ENCODE data around the gene TMPRSS12.
"Not testable (repeated sequence)": the region's sequence is repeated elsewhere in the genome, so short reads cannot be mapped to it uniquely, and the experiment has no call there.

The TMPRSS12 gene

GRCh38 chr12:50928392-50928791 lies 85.7 kb downstream of the TMPRSS12 start:
- TF ChIP-seq ZFX (IDR thresholded peaks at IDR 0.05) (no peak), CTCF (conservative IDR thresholded peaks at IDR 0.05) (no peak)
- H3K27ac ChIP-seq = peak overlapping the region; percentile 66

DNA sequence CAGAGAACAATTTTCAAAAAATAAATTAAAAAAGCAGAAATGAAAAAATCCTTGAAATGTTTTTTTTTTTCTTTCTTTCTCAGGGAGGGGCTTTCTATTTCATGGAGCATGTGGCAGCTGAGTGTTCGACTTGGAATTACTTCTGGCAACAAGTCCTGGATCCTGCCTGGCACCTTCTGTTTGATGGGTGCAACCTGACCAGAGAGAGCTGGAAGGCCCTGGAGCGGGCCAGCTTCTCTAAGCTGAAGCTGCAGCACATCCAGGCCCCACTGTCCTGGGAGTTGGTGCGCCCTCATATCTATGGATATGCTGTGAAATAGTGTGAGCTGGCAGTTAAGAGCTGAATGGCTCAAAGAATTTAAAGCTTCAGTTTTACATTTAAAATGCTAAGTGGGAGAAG lies 87.1 kb downstream of the TMPRSS12 start:
- TF ChIP-seq CTCF (conservative IDR thresholded peaks at IDR 0.05) = no peak
- H3K27ac ChIP-seq = no peak overlapping the region

GRCh38 chr12:50930477-50930876 lies 87.8 kb downstream of the TMPRSS12 start:
- H3K27ac ChIP-seq = not testable (repeated sequence)

GRCh38 chr12:50932787-50933280 lies 90.1 kb downstream of the TMPRSS12 start:
- no peak overlapping the region for H3K27ac ChIP-seq
- no peak for TF ChIP-seq CTCF (conservative IDR thresholded peaks at IDR 0.05)
- no peak for TF ChIP-seq ZFX (IDR thresholded peaks at IDR 0.05)

GRCh38 chr12:50933459-50934124 lies 90.9 kb downstream of the TMPRSS12 start:
- no peak overlapping the region for H3K27ac ChIP-seq
- TF ChIP-seq ZFX (IDR thresholded peaks at IDR 0.05) (no peak), CTCF (conservative IDR thresholded peaks at IDR 0.05) (no peak)

- TF ChIP-seq CTCF (conservative IDR thresholded peaks at IDR 0.05) (no peak), ZFX (IDR thresholded peaks at IDR 0.05) (no peak)
- H3K27ac ChIP-seq = no peak overlapping the region
Observed at GRCh38 chr12:50934371-50934851, 91.7 kb downstream of the TMPRSS12 start.

DNA sequence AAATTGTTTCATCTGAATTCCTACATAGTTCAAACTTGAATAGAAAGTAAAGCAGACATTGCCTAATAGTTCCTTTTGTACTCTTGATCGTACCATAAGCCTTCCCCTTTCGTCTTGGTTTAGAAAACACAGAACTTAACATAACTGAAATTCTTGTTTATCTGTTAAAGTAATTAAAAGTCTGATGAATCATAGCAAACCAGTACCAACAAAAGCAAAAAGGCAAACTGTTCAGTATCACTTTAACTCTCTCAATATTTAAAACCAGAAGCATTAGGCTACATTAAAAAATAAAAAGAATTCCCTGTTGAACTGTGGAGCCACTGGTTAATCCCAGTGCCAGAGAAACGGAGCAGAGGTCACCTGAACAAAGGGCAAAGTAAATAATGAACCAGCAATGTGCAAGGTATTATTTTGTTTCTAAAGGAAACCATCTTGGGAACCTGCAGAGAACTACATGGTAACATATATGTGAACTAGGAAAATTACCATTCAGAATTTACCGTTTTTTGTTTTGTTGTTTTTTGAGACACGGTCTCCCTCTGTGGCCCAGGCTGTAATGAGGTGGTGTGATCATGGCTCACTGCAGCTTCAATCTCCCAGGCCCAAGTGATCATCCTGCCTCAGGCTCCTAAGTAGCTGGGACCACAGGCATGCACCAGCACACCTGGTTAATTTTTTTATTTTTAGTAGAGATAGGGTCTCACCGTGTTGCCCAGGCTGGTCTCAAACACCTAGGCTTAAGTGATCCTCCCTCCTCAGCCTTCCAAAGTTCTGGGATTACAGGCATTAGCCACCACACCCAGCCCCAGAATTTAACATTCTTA lies 92.5 kb downstream of the TMPRSS12 start:
- H3K27ac ChIP-seq = no peak overlapping the region
- TF ChIP-seq CTCF (conservative IDR thresholded peaks at IDR 0.05) = no peak
- no peak for TF ChIP-seq ZFX (IDR thresholded peaks at IDR 0.05)
